Stimulated activated CD8-positive, alpha-beta memory T cell treated with anti-CD3 and anti-CD28 coated beads, Interleukin-15, amount 100 ng/mL, for 48 hours (primary cell): ENCODE measurements around the gene CSTF3.
A peak's percentile ranks its signal among the peaks of the same experiment; 100 is the strongest.

Experiments
- DNase-seq, 2 donors: peaks; one replicate each; pipeline ENCODE4 v3.0.0-alpha.2; 2020; ENCODE audit warnings: low read depth in 2 of 2

CSTF3 gene

DNA sequence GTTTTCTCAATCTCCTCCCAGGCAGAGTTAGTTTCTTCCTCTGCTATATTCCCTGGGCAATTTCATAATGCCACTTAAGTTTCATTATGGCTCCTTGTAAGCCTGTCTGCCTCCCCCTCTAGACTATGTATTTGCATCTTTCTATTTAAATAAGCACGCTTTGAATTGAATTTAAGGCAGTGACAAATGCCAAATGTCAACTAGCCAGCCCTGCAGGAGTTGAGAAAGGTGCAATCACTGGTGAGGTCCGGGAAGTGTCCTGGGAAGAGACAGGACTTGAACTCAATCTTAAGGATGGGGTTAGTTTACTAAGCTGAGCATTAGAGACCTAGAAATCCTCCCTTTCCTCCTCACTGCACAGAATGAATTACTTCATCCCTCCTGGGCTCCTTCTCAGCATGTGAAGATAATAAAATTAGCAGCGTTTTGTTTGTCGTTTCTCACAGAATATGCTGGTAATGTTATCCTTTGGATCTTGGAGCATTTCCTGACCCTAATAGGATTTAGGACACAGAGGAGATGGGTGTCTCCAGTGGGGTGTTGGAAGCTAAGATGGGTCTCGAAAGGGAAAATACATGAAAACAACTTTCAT lies 120.3 kb downstream of the CSTF3 start:
- no peak for DNase-seq

DNA sequence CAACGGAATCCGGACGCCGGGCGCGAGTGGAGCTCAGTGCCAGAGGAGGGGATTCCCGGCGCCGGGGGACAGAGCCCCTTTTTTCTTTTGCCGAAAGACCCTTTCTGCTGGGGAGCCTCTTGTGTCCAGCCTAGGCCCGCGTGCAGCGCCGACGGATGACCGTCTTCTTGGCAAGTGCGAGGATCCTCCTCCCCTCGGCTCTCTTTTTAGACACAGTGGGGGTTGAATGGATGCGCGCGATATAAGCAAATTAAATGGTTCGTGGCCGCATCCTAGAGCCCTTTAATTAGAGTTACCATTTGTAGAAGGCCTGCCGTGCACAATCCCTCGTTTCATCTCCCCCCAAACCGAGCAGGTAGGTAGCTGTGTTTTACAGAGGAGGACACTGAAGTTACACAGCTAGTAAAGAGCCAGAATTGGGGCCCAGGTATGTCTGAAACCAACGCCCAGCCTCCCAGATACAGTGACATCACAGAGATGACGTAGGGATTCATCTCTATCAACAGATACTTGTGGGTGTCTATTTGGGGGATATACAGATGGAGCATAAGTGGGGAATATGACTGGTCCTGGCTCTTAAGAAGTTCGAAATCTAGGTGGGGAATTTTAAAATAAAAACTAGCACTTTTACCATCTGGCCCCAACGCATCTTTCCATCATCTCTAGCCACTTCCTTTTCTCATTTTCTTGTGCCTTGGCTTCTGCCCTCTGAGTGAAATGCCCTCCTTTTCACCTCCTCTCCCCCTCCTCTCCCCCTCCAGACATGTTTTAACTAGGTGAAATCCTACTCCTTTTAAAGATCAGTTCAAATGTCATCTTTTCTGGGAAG lies 121.0 kb downstream of the CSTF3 start:
- DNase-seq, result peak in 1 of 2 donors; percentile 47

DNA sequence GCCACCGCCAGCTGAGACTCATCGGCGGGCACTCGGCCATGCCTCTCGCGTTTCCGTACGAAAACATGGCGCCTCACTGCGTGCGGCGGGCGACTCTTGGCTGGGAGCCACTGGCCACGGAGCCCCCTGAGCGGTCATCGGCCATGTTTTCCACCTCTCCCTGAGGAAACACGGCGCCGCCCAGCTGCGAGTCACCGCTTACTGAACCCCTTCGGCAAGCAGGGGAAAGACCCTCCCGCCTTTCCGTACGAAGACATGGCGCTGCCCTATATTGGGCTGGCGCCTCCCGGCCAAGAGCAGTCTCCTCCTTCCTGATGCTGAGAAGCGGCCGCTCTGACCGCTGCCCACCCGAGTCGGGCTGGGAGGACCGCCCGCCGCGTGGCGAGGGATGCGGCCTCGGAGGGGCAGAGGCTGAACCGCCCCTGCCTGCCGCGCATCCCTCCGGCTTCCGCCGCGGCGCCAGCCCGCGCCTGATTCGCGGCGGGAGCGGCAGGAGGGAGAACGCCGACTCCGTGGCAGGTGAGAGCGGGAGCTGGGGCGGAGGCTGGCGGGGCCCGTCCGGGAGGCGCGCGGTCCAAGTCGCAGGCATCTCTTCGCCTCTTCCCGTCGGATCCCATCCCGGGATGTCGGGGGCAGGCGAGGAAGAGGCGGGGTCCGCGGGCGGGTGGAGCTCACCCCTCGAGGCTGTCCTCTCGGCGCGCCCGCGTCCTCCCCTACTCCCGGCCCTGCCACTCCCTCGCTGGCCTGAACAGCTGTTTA lies 121.8 kb downstream of the CSTF3 start, which contains the start of gene TCP11L1:
TSS of gene TCP11L1 (plus strand) at position 299 of the 759 bp plus-strand sequence. CDS start 4,202 bp downstream, outside the sequence.
- DNase-seq, result peak; percentile 32 to 73

DNA sequence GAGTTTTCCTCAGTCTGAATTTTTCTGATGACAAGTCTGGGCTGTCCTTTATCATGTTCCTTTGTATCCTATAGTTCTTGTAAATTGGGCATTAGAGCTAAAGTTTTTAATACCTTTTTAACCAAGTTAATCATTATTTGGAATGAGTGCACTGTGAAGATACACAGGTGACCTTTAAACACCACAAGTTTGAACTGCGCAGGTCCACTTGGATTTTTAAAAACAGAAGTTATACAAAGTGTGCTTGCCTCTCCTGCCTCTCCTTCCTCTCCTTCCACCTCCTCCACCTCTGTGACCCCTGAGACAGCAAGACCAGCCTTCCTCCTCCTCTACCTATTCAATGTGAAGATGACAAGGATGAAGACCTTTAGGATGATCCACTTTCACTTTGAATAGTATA lies 126.3 kb downstream of the CSTF3 start:
- DNase-seq, result no peak
